GM21717 (cell line): ENCODE data around the gene MLLT10.

Experiments
- ATAC-seq: cut with Tn5 transposase; IDR thresholded peaks from one replicate; pipeline ENCODE4 v1.9.1; 2021; ENCODE audit warnings: mild to moderate bottlenecking, moderate library complexity; ENCODE audit not compliant: unreplicated experiment

The MLLT10 gene

GRCh38 chr10:21533467-21534279, at the start of gene MLLT10:
Gene MLLT10 (plus strand): TSS chr10:21534232. CDS start chr10:21534645, 413 bp downstream.
- ATAC-seq: peak; percentile 81

- no peak for ATAC-seq
Measured at GRCh38 chr10:21487416-21488180, 46.4 kb upstream of the MLLT10 start.

GRCh38 chr10:21488246-21488956, 45.6 kb upstream of the MLLT10 start:
- no peak for ATAC-seq

- no peak for ATAC-seq
Measured at GRCh38 chr10:21488957-21489446, 45.0 kb upstream of the MLLT10 start.

- ATAC-seq: no peak
Measured at GRCh38 chr10:21490028-21490710, 43.9 kb upstream of the MLLT10 start.

- ATAC-seq: no peak
Measured at GRCh38 chr10:21490711-21491105, 43.3 kb upstream of the MLLT10 start.

GRCh38 chr10:21492421-21492820, 41.6 kb upstream of the MLLT10 start:
- ATAC-seq: no peak

GRCh38 chr10:21493784-21494183, 40.2 kb upstream of the MLLT10 start:
- no peak for ATAC-seq

GRCh38 chr10:21494191-21495001, 39.6 kb upstream of the MLLT10 start:
- ATAC-seq: no peak

GRCh38 chr10:21495002-21495751, 38.9 kb upstream of the MLLT10 start:
- peak; percentile 4 for ATAC-seq

GRCh38 chr10:21495752-21496342, 38.2 kb upstream of the MLLT10 start:
- peak; percentile 61 for ATAC-seq

- peak; percentile 50 for ATAC-seq
Measured at GRCh38 chr10:21496343-21497176, 37.5 kb upstream of the MLLT10 start.

GRCh38 chr10:21497177-21497807, 36.7 kb upstream of the MLLT10 start:
- ATAC-seq: no peak

GRCh38 chr10:21498377-21498776, 35.7 kb upstream of the MLLT10 start:
- ATAC-seq: no peak

- no peak for ATAC-seq
Measured at GRCh38 chr10:21498986-21499385, 35.0 kb upstream of the MLLT10 start.

- no peak for ATAC-seq
Measured at GRCh38 chr10:21499701-21500577, 34.1 kb upstream of the MLLT10 start.

- ATAC-seq: no peak
Measured at GRCh38 chr10:21500578-21500910, 33.5 kb upstream of the MLLT10 start.
